NB4 (cell line): ENCODE data around the gene MMP19.
"Not testable (repeated sequence)": the region's sequence is repeated elsewhere in the genome, so short reads cannot be mapped to it uniquely, and the experiment has no call there.

ENCODE experiments used
- CTCF ChIP-seq: IDR thresholded peaks from one replicate; pipeline ENCODE4 v1.5.1; 2012; ENCODE audit warnings: low read depth, low read length
- MAX ChIP-seq: IDR thresholded peaks from 2 replicates; pipeline ENCODE4 v1.6.1; 2011; ENCODE audit warnings: low read depth, low read length

GRCh38 chr12:55834400-55834799 is 8.3 kb downstream of the MMP19 start:
- TF ChIP-seq CTCF, MAX: not testable (repeated sequence)
